Choroid plexus epithelial cell (primary cell): ENCODE data around the gene TBX18.

Experiments used
- DNase-seq: peaks from one replicate; pipeline ENCODE4 v3.0.0-alpha.2; 2010; ENCODE audit warnings: low read depth
- H3K4me3 ChIP-seq: 2 replicates; pipeline ENCODE4 v1.5.1; 2011; ENCODE audit warnings: low read depth, mild to moderate bottlenecking, control low read depth, low read length, moderate library complexity
- TF ChIP-seq, protein P1 (sequence below): conservative IDR thresholded peaks from 2 replicates; pipeline ENCODE4 v1.5.1; 2011; ENCODE audit warnings: low read depth, mild to moderate bottlenecking, control low read depth, inconsistent platforms, low read length, moderate library complexity

Gene TBX18

DNA sequence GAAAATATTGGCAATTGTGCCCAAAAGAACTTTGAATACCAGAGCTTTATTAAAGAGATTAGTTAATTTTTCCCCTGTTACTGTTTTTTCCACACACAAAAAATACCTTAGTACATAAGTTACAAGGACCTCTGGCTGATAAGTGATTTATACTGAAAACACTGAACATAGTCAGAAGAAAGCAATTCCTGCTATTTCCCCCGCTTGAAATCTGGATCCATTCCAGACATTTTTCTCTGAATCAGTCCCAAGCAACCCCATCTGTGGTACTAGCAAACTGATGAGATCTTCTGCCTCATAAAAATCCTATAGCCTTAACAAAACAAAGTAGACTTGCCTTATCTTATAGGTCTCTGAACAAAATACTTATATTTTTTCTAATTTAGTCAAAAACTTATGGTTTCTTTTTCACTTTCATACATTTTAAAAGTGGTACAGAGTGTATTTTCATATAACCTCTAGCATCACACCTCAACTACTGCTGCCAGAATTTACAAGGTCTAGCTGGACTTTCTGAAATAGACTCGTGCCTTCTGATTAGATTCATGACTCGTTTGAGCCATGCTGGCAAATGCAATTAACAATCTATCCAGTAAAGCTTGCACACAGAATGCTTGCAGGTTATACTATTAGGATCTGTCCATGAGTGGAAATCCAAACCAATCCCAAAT is 111.9 kb downstream of the TBX18 start:
- TF ChIP-seq, protein P1, sequence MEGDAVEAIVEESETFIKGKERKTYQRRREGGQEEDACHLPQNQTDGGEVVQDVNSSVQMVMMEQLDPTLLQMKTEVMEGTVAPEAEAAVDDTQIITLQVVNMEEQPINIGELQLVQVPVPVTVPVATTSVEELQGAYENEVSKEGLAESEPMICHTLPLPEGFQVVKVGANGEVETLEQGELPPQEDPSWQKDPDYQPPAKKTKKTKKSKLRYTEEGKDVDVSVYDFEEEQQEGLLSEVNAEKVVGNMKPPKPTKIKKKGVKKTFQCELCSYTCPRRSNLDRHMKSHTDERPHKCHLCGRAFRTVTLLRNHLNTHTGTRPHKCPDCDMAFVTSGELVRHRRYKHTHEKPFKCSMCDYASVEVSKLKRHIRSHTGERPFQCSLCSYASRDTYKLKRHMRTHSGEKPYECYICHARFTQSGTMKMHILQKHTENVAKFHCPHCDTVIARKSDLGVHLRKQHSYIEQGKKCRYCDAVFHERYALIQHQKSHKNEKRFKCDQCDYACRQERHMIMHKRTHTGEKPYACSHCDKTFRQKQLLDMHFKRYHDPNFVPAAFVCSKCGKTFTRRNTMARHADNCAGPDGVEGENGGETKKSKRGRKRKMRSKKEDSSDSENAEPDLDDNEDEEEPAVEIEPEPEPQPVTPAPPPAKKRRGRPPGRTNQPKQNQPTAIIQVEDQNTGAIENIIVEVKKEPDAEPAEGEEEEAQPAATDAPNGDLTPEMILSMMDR, result no peak
- H3K4me3 ChIP-seq, result no peak overlapping the region
- DNase-seq, result peak; percentile 97

DNA sequence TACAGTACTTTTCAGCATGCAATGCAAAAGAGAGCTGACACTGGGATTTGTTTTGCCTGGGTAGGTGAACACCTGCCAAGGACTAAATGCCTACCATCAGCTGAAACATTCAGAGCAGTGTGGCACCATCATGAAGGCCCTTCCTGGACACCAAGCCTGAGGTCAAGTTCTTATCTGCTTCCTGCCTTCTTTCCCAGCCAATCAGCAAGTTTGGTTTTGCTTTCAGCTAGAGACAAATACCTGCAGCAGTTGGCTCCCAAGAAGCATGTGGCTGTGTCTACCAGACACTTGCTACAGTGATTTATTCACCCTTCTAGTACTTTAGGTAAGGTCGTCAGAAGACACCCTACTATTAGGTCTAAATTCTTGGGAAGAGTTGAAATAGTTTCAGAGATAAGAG is 112.8 kb downstream of the TBX18 start:
- peak; percentile 34 for DNase-seq
- H3K4me3 ChIP-seq, result no peak overlapping the region
- TF ChIP-seq, protein P1, result no peak

DNA sequence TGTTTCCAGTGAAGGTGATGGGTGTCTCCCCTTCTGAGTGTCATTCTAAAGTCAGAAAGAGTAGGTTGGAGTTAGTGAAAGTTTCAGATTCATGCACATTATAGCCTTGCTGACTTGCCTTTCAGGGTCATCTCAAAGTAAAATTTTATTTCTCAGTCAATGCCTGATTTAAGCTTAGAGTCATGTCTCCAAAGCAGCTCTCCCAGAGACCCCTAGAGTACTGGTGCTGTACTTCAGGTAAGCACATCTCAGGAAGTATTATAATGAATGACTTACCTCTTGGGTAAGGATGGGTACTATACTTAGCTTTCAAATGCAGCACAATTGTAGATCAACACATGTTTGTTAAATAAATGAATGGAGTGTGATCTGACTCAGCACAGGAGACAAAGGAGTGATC is 116.0 kb downstream of the TBX18 start:
- H3K4me3 ChIP-seq, result no peak overlapping the region
- TF ChIP-seq, protein P1, result no peak
- no peak for DNase-seq

DNA sequence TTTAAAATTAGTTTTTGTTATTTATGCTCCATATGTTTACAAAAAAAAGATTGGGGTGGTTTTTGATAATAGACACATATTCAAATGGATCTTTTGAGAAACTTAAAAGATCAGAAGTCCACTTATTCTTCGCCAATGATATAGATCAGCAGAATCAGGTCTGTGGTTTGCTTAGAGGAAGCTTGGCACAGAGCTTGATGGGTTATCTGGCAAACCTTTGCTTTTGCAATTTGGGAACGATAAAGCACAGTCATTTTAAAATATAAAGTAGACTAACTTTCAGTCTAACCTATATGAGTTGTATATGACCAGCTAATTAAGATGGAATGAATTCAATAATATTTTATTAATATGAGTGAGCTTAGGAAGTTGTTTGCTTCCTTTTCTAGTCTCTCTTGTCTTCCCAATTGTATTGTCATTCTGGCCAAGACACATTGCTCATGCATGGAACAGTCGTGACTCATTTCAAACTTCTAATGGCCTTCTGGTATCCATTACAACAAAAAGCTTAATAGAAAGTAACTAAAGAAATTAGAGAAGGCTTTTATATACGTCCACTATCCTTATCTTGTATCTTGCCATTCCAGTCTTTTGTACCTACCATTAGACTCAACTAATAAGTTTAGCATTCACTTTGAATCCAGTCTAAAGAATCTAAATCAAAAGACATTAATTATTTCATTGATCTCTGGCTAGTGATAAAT is 118.7 kb downstream of the TBX18 start:
- TF ChIP-seq, protein P1, result no peak
- peak; percentile 49 for DNase-seq
- H3K4me3 ChIP-seq, result no peak overlapping the region

DNA sequence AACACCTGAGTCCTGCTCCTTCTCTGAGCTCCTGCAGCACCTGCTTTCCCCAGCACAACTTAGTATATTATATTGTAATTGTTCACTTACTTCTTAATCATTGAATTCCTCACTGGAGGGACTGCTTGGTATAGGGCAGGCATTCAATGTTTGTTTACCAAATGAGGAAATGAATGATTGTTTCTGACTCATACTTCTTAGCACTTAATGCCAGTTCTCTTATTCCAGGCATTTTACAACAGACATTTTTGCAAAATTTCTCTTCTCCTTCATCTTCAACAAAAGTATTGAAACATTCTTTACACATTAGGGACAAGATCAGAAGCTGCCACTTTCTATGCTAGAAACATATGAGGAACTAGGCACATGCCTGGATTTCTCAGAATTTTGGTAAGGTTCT is 119.4 kb downstream of the TBX18 start:
- peak; percentile 65 for DNase-seq
- H3K4me3 ChIP-seq, result no peak overlapping the region
- TF ChIP-seq, protein P1, result no peak

DNA sequence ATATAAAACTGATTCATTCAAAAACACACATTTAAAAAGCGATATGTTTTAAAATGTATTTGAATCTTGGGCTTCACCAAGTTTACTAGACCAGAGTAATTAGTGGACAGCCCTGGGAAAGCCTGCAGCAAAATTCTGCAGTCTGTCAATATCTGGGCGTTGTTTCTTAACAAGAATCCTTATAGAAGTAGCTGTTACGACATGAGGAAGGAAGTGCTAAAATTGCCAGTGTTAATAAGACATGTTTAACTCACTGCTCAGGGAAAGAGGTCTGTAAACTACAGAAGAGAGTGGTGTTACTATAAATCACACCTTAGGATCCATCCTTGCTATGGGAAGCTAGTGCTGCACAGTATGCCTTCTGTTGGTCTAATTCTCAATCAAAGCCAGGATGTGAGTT is 120.6 kb downstream of the TBX18 start:
- DNase-seq, result no peak
- H3K4me3 ChIP-seq, result no peak overlapping the region
- TF ChIP-seq, protein P1, result no peak

DNA sequence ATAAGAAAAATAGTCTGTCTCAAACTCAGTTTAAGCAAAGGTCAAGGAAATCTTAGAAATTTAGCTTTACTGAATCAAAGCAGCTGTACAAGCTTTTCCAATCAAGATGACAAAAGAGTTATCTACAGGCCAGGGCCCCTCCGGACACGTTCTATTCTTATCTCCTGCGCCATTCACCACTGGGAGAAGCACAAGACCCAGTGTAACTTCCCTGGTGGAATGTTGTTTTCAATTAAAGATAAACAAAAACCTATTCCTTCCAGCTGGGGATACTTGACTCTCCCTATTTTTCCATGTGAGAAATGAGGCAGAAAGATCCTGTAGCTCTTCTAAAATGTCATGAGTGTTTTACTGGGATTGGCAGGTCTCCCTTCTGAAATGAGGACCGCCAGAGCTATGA is 123.3 kb downstream of the TBX18 start:
- TF ChIP-seq, protein P1, result no peak
- no peak overlapping the region for H3K4me3 ChIP-seq
- no peak for DNase-seq
